IMR-90 (cell line): Measurements from ENCODE around the gene COG7.

Source experiments
- BHLHE40 ChIP-seq: fragments of 150-350 bp; IDR thresholded peaks from 2 replicates; pipeline ENCODE4 v1.6.1; 2016; ENCODE audit warnings: mild to moderate bottlenecking, low read depth, low read length
- MAFK ChIP-seq: IDR thresholded peaks from 2 replicates; pipeline ENCODE4 v1.6.1; 2012; ENCODE audit warnings: low read depth, low read length, improper control_type of control experiment
- POLR2A ChIP-seq: IDR thresholded peaks from 2 replicates; pipeline ENCODE4 v1.6.1; 2012; ENCODE audit warnings: mild to moderate bottlenecking, low read depth, low read length
- RCOR1 ChIP-seq: IDR thresholded peaks from 2 replicates; pipeline ENCODE4 v1.6.1; 2012; ENCODE audit warnings: mild to moderate bottlenecking, low read length, improper control_type of control experiment; ENCODE audit not compliant: insufficient replicate concordance
- RFX5 ChIP-seq: IDR thresholded peaks from 2 replicates; pipeline ENCODE4 v1.8.0; 2012; ENCODE audit warnings: low read depth, mild to moderate bottlenecking, low read length, moderate library complexity
- SMC3 ChIP-seq: fragments of 150-350 bp; IDR thresholded peaks from 2 replicates; pipeline ENCODE4 v1.6.1; 2016; ENCODE audit warnings: low read depth, mild to moderate bottlenecking, antibody characterized with exemption, low read length, moderate library complexity
- TF ChIP-seq, protein P1 (sequence below): conservative IDR thresholded peaks from 2 replicates; pipeline ENCODE4 v1.5.1; 2012; ENCODE audit warnings: mild to moderate bottlenecking, low read depth, low read length, improper control_type of control experiment

DNA sequence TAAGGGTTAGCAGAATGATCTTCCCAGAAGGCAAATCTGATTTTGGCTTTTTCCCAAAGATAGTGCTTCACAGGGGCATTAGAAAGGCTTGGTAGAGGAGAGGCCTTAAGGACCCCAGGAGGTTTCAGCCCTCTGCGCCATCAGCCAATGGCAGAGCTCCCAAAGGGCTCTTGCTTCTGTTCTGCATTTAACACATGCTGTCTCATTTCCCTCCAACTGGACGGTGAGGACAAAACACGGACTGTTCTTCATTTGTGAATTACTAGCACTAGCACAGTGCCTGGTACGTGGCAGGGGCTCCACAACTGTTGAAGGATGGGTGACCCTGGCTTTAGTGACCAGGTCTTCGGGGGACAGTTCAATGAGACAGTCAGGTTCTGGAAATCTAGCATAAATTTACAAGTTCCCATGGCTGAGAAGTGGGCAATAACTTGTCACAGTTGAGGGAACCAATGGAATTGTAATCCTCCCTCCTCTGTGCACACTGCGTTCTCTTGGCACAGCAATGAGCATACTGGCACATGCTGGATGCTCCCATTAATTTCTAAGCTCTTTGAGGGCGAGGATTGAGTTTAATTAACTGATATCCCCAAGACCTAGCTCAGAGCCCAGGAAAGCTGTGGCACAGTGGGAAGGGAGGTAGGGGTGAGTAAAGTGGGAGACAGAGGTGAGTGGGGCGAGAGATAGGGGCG, 45.4 kb downstream of the COG7 start:
- TF ChIP-seq, protein P1, sequence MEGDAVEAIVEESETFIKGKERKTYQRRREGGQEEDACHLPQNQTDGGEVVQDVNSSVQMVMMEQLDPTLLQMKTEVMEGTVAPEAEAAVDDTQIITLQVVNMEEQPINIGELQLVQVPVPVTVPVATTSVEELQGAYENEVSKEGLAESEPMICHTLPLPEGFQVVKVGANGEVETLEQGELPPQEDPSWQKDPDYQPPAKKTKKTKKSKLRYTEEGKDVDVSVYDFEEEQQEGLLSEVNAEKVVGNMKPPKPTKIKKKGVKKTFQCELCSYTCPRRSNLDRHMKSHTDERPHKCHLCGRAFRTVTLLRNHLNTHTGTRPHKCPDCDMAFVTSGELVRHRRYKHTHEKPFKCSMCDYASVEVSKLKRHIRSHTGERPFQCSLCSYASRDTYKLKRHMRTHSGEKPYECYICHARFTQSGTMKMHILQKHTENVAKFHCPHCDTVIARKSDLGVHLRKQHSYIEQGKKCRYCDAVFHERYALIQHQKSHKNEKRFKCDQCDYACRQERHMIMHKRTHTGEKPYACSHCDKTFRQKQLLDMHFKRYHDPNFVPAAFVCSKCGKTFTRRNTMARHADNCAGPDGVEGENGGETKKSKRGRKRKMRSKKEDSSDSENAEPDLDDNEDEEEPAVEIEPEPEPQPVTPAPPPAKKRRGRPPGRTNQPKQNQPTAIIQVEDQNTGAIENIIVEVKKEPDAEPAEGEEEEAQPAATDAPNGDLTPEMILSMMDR: no peak
- TF ChIP-seq MAFK: no peak
- TF ChIP-seq POLR2A: no peak
- no peak for TF ChIP-seq RCOR1
- TF ChIP-seq BHLHE40: no peak
- TF ChIP-seq RFX5: no peak
- TF ChIP-seq SMC3: no peak
